GM18909 (cell line): ENCODE results near the gene TMEM273.

Experiments used
- ATAC-seq: cut with Tn5 transposase; IDR thresholded peaks from one replicate; pipeline ENCODE4 v1.9.1; 2021; ENCODE audit warnings: mild to moderate bottlenecking; ENCODE audit not compliant: unreplicated experiment, poor library complexity

TMEM273 gene

GRCh38 chr10:49166484-49167400, 21.4 kb downstream of the TMEM273 start:
- no peak for ATAC-seq

DNA sequence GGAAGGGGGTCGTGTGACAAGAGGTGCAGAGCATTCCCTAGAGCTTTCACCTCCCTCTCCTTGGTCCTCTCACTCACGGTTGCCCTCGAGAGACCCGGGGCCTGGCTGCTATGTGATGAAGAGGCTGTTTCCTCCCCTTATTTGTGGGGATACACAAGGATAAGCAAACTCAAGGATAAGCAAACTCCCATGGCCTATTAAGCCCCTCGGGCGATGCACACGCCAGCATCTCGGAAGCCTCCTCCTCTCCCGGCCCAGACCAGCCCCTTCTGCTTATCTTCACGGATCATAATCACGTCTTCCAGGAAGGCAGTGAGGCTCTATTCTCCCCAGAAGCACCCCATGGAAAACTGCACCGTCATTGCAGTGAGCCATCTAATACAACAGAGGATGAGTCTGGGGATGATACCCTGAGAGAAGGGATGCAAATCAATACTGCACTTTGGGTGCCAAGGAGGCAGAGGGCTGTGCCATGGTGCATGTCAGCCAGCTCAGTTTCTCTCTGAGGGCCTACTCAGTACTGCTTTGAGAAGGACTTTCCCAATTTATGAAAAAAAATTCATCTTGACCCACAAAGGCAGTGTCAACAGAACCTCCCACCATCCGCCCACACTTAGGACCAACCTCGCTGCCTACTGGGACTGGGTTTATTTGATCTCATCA, 22.2 kb downstream of the TMEM273 start:
- no peak for ATAC-seq

GRCh38 chr10:49165259-49165658, 22.9 kb downstream of the TMEM273 start:
- ATAC-seq, result no peak

GRCh38 chr10:49164559-49165188, 23.5 kb downstream of the TMEM273 start:
- peak; percentile 83 for ATAC-seq

DNA sequence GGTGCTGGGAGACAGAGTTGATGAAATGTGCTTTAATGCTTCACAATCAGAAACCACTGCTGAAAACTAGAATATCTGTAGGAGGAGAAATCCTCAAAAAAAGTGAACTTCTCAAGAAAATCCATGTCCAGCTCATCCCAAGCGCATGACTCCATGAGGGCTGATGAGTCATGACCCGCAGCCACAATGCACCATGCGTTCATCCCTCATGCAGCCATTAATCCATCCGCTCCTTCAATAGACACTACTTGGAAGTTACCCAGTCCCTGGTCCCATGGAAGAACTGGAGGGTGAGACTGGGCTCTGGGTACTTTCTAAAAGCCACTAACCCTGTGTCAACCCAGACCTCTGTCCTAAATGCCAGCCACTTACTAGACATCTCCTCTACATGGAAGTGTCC, 24.4 kb downstream of the TMEM273 start:
- no peak for ATAC-seq

DNA sequence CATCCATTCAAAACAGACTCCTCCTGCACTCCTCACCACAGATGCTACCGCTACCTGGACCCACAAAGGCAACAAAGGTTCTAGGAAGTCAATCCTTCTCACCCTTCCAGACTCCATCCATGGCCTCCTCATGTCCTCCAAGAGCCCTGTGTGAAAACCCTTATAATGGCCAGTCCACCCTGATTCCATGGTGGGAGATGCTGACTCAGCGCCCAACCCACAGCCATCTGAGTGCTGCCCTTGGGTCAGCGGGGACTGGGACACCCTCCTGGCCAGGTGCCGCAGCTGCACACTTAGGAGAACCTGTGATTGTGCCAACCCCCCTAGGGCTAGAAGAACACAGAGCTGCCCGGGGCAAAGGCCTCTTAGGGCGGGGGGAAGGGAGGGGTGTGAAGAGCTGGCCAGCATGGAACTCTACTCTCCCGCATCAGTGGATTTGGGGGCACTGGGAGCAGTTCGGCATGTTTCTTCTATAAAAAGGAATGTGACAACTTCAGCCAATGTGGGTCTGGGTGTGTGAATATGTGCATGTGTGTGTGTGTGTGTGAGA, 25.4 kb downstream of the TMEM273 start:
- no peak for ATAC-seq

GRCh38 chr10:49162063-49162462, 26.1 kb downstream of the TMEM273 start:
- ATAC-seq, result no peak

DNA sequence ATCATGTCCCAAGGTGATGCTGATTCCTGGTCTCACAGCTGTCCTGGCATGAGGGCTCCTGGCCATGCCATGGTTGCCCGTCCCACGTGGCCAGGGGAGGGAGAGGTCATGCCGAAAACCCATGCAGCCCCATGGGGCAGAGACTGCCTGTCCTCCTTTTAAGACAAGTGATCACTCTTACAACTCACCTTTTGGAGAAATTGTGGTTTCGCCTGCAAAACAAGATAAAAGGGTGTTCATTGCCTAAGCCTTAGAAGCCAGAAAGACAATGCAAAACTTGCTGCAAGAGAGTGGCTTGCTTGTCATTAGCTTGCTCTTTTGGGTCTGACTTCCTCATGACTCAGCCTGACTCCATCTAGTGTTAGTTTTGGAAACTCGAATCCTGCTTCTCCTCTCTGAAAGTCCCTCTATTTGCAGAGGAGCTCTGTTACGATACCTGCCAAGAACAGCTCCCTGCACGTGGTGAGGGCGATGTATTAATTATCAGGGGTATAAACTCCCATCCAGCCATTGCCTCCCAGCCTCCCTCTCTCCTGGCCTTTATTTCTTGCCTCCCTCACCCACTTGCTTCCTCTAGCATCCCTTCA, 26.7 kb downstream of the TMEM273 start:
- ATAC-seq, result no peak

- ATAC-seq, result no peak
Observed at GRCh38 chr10:49160814-49161213, 27.4 kb downstream of the TMEM273 start.

- ATAC-seq, result no peak
Observed at GRCh38 chr10:49160110-49160509, 28.1 kb downstream of the TMEM273 start.

- no peak for ATAC-seq
Observed at GRCh38 chr10:49158915-49159314, 29.3 kb downstream of the TMEM273 start.

DNA sequence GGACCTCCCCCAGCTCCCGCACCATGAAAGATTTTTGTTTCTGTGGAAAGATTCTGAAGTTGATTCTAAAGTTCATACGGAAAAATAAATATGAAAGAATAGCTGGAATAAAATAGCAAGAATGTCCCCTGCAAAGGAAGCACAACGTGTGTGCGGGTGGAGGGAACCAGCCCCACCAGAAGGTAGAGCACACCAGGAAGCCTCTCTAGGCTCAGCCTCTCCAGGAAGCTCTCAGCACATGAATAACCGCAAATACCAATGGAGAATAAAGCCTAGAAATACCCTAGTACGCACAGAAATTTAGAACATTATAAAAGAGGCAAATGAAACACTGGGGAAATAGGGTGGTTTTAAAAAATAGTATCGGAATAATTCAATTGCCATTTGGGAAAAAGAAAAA, 29.8 kb downstream of the TMEM273 start:
- ATAC-seq, result no peak

DNA sequence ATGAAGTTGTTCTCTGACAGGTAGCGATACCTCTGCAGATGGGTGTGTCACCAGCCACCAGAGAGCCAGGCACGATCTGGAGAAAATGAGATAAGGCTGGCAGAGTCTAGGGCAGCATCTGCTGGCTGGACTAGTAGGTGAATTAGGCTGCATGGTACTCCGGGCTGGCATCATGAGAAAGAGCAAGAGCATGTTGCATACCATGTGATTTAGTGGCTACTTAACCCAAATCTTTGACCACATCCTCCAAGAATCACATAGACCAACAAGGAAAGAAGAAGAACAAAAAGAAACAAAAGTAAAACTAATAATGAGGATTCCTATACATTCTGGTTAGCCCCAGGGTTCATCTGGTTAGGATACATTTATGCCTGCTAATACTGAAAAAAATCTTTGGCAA, 31.0 kb downstream of the TMEM273 start:
- ATAC-seq, result no peak

DNA sequence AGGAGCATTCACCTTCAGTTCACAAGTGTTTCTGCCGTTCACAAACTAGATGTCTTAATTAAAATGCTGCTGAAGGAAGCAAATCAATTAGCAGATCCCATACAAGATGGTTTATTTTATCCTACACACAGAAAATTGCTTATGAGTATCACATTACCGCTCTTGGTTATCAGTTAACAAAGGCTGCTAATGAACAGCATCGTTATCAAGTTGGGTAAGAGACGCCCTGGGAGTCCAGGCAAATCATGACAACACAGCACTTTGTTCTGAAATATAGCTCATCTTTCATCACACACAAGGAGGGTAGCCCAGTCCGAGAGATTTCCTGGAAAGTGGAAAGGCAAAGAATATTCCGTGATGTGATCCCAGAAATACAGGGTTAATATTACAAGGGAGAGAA, 33.5 kb downstream of the TMEM273 start:
- ATAC-seq, result no peak

DNA sequence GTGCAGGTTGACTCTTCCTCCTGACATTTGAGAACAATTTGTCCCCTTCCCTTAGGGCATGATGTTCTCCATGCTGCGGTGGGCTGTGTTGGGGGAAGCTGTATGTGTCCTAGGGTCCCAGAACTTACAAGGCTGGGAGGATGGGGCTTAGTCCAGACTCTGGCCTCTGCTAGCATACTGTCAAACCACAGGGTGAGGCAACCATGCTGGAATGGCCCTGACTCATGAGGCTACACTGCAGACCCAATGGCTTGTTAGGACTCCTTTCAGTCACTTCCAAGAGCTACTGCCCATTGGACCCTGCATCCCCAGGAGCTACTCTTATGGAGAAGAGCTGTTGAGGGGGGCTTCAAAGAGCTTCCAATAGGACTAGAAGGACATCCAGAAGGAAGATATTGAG, 34.2 kb downstream of the TMEM273 start:
- ATAC-seq, result no peak

- no peak for ATAC-seq
Observed at GRCh38 chr10:49153115-49153514, 35.1 kb downstream of the TMEM273 start.

- no peak for ATAC-seq
Observed at GRCh38 chr10:49152663-49153062, 35.5 kb downstream of the TMEM273 start.

- no peak for ATAC-seq
Observed at GRCh38 chr10:49152037-49152436, 36.2 kb downstream of the TMEM273 start.

GRCh38 chr10:49151481-49151880, 36.7 kb downstream of the TMEM273 start:
- ATAC-seq, result no peak

DNA sequence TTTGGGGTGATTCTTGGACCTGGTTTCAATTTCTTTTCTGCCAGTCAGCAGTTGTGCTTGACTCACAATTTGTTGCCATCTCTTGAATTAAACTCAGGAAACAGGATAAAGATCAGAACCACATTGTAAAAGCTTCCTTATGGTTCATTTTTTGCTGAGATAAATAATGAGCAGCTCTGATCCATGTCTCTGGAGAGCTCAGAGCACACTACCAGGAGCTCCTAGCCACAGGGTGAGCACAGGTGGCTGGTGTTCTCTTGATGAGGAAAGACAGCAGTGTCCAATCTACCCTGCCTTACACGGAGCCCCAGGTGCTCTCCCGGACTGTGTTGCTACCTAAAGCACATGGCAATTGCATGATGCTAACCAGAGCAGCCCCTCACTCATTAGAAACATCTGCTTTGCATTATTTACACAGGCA, 37.2 kb downstream of the TMEM273 start:
- ATAC-seq, result no peak

DNA sequence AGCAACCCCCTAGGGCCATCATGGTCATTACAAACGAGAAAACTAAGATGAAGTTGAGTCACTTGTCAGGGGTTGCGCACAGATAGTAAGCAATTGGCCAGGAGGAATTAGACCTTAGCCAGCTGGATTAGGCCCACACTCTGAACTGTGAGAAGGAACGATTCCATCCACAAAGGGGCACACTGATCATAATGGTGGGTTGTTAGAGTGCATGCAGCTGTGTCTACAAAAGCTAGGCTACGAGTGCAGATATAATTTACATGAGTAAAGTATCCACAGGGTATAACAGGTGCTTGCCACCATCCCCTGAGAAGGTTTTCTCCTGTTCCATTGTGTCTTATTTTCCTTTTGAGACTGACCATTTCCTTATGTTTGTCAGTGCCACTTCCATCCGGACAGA, 37.8 kb downstream of the TMEM273 start:
- ATAC-seq, result no peak
